NT2/D1 (cell line): ENCODE data around the gene AMBRA1.

ENCODE experiments used
- SUZ12 ChIP-seq: IDR thresholded peaks from 2 replicates; pipeline ENCODE4 v1.6.1; 2011; ENCODE audit not compliant: insufficient read length, insufficient read depth; ENCODE audit errors: extremely low read depth
- YY1 ChIP-seq: IDR thresholded peaks from 2 replicates; pipeline ENCODE4 v1.6.1; 2011; ENCODE audit not compliant: insufficient read length, insufficient read depth

GRCh38 chr11:46402957-46403902 is 190.6 kb downstream of the AMBRA1 start:
- TF ChIP-seq YY1 (no peak), SUZ12 (no peak)
